Stimulated activated CD4-positive, alpha-beta T cell treated with anti-CD3 and anti-CD28 coated beads, Interleukin-4, amount 100 ng/mL, for 1 hour (primary cell): ENCODE results near the gene TSPAN4.

Experiments used
- DNase-seq: peaks from one replicate; pipeline ENCODE4 v3.0.0-alpha.2; 2020

TSPAN4 gene

GRCh38 chr11:853682-854448 lies 11.2 kb downstream of the TSPAN4 start:
- no peak for DNase-seq

DNA sequence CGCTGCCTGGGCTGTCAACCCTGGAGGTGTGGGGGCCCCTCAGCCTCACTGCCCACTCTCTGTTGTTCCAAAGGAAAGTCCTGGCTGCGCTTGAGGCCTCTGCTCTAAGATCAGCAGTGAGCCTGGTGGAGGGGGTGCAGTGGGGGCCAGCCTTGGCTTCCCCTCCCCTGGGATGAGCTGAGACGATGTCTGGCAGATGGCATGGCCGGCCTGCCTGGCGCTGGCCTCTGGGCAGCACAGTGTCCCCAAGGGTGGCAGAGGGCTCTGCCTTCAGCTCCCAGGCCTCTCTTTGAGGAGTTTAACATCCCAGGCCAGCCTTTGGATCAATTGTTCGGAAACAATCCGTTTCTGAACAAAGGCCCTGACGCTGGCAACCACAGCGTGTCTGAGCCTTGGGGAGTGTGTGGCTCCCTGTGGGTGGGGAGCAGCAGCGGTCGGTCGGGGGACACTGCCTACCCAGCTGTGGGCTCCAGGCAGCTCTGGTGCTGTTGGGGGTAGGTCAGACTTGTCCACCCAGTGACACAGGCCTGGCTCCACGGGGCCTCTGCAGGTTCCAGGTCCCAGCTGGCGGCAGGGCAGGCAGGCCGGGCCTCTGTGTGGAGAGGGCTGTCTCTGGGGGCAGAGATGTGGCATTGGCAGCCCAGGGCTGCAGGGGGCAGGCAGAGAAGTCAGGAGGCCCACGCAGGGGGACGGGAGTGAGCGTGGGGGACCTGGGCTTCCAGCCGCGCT lies 12.1 kb downstream of the TSPAN4 start:
- no peak for DNase-seq

DNA sequence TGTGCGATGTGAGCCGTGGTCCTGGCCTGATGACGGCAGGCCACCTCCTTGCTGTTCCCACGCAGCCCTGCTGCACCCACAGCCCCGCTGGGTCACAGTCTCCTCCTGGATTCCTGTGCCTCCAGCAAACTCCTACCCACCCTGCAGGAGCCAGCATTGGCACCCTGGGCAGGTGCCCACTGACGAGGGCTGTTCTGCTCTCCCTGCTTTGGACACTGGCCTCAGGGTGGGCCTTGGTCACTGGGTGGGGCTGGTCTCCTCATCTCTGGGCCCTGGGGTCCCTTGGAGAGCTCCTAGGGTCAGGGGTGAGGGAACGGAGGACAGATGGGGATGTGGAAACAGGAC lies 12.7 kb downstream of the TSPAN4 start:
- no peak for DNase-seq

GRCh38 chr11:855796-856195 lies 13.1 kb downstream of the TSPAN4 start:
- DNase-seq: no peak

DNA sequence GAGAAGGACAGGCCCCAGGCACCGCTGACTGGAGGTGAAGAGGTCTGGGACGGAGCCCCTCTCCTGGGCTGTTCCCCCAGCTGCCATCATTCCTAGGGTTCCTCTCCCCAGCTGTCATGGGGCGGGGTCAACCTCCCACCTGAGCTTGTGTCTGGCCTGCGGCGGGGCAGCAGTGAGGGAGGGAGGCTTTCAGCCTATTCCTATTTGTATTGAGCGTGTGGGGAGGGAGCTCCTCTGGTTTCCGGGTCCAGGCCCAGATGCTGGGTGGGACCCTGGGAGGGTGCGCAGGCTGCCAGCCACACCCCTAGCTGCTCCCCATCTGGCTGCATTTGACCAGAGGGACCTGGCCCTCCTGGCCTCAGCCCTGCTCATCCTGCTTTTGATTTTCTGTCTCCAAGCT lies 13.7 kb downstream of the TSPAN4 start:
- no peak for DNase-seq

DNA sequence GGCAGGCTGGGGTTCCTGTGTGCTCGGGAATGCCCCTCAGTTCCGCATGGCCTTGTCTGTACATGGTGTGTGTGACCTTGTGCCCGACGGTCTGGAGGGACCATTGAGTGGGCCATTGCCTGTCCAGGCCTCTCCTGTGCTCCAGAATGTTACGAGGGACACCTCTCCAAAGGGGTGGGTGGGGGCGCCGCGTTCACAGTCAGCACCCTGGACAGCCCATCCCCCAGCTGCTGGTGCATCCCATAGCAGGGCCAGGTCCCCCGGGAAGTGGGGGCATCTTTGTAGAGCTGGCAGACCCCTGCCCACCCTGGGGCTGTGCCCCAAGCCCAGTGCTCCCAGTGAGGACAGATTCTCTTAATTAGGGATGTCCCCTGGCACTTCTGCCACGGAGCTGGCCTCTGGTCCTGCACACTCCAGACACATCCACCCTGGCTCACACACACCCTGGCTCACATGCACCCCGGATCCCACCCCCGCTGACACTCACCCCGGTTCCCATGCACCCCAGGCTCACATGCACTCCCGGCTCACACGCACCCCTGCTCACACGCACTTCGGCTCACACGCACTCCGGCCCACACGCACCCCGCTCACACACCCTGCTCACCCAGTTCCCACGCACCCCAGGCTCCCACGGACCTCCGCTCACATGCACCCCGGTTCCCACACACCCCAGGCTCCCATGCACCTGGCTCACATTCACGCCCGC lies 15.6 kb downstream of the TSPAN4 start:
- no peak for DNase-seq

- DNase-seq: no peak
Measured at GRCh38 chr11:858762-859339, 16.2 kb downstream of the TSPAN4 start.

- DNase-seq: no peak
Measured at GRCh38 chr11:859394-860131, 16.9 kb downstream of the TSPAN4 start.

DNA sequence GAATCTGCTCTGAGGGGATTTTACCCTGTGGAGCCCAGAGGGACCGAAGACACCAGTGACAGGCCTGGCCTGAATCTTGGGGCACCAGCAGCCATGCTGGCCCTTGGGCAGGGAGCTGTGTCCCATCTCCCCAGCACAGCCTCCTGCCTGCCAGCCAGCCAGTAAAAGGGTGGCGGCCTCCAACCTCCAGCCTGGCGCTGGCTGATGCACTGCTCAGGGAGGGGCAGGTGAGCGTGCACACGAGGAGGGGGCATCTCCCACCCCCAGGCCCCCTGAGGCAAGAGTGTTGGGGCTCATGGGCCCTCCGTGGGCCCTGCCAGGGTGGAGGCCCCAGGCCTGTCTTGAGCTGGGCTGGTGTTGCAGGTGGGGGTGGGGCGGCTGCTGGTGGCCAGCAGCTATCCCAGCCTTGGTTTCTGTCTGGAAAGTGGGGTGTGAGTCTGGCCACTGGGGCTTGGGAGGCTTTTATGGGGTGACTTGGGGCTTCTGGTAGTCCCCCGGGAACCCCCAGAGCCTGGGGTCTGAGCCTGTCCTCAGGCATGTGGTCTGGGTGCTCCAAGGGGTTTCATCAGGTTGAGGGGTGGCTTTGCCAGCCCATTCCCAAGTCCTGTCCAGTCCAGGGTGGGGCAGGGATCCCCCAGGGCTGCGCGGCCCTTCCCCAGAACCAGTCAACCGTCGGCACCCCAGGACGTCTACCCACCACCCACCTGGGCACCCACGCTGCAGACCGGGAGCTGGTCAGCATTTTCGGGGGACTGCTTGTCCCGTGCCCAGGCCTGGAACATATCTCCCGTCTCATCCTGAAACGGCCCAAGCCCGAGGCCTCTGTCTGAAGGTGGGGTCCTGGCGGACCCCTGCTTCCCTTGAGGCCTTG lies 17.8 kb downstream of the TSPAN4 start:
- DNase-seq: no peak

- no peak for DNase-seq
Measured at GRCh38 chr11:861105-861479, 18.4 kb downstream of the TSPAN4 start.

GRCh38 chr11:862081-862661 lies 19.5 kb downstream of the TSPAN4 start:
- no peak for DNase-seq

DNA sequence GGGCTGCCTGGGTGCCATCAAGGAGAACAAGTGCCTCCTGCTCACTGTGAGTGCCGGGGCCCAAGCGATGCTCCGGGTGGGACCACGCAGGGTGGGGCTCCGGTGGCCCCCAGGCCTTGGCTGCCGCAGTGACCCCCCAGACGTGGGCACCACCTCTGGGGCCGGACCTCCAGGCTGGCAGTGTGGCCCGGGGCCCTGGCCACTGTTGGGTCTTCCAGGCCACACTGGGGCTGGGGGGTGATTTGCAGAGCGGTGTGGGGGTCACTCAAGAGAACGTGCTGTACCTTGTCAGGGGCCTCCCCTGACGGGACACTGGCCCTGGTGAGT lies 20.0 kb downstream of the TSPAN4 start:
- DNase-seq: no peak

GRCh38 chr11:863023-863909 lies 20.6 kb downstream of the TSPAN4 start:
- DNase-seq: no peak

DNA sequence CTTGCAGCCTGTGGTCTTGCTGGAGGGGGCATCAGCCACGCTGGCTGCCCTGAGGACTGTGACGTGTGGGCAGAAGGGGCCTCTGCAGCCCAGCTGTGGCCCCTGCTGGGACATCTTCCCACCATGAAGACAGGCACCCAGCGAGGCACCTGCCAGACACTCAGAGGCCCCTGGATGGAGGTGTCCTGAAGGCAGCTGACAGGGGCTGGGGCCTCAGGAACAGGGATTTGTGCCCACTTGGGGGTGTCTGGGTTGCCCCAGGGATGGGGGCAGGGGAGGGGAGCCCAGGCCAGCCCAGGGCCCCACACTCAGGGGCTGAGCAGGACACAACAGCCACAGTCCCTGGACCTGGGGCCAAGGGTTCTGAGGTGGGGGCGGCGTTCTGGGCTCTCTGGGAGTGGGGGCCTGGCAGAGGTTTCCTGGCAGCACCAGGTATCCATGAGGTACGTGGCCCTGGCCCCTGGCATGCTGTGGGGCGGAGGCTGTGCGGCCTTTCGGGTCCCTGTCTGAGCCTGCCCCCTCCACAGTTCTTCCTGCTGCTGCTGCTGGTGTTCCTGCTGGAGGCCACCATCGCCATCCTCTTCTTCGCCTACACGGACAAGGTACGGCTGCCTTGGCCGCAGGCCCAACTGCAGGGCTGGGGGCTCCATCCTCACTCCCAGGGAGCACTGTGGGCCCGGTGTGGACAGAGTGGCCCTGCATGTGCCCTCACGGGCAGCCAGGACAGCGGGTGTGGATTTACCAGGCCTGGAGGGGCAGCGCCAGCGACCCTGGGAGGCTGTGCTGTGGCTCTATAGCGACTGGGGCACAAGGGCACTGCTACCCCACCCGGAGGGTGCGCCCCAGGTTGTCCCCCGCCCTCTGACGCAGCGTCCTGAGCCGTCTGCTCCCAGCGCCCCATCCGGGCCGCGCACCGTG lies 21.5 kb downstream of the TSPAN4 start:
- no peak for DNase-seq

- no peak for DNase-seq
Measured at GRCh38 chr11:864898-865297, 22.2 kb downstream of the TSPAN4 start.

GRCh38 chr11:865462-866430 lies 23.1 kb downstream of the TSPAN4 start:
- DNase-seq: no peak

GRCh38 chr11:866481-866880 lies 23.8 kb downstream of the TSPAN4 start:
- DNase-seq: no peak

- no peak for DNase-seq
Measured at GRCh38 chr11:867856-868358, 25.3 kb downstream of the TSPAN4 start.
